Coronary artery (tissue), 2 donors: Measurements from ENCODE around the gene IGFBP7.

Experiments
- DNase-seq: peaks from one replicate; pipeline ENCODE4 v3.0.0-alpha.2; 2017; ENCODE audit warnings: low spot score
- H3K27ac ChIP-seq, 2 donors: fragments of 200-600 bp; sonication (generic); one replicate each; pipeline ENCODE4 v1.5.1; 2016 to 2019
- H3K4me3 ChIP-seq: fragments of 200-600 bp; sonication (generic); 2 replicates; pipeline ENCODE4 v1.5.1; 2016; ENCODE audit warnings: mild to moderate bottlenecking, moderate library complexity
- TF ChIP-seq, protein P1 (sequence below): fragments of 200-600 bp; sonication (generic); IDR thresholded peaks from one replicate; pipeline ENCODE4 v1.5.1; 2019; ENCODE audit warnings: antibody characterized with exemption

IGFBP7 gene

DNA sequence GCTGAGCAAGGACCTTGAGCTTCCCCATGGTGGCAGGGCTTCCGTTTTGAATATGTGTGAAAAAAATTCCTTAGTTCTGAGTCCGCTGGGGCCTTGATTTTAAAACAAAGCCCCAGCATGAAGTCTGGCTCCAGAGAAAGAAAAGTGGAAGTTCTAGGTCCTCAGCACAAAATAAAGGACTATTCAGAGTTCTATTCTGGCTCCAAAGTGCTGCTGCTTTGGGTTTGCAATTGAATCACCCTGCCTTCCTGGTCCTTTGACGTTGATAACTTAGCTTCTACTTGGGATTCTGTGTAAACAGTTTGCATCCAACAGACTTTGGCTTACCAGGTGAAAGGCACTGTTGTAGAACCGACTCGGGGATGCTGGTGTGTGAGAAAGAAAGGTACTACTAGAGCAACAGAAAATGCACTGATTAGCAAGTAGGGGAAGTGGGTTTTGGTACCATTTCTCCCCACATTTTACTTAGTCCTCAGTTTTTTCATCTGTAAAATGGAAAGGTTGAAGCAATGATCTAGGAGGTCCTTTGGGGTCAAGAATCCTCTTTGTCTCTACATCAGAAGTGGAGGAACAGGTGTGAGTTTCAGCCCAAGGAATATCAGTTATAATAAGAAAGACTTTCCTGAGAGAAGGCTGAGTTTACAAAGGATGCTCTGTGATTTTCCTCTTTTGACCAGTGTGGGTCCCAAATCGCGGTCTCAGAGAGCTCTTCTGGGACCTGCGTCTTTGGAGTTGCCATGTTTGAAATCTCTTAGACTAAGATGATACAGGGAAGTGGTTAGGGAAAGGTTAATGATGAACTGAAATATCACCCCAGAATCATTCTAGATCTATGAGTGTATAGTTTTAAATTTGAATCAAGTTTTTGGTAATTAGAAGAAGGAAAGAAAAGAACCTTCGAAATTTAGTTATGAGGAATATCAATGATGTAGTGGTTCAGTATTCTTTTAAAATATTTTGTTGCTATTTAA is 28.2 kb downstream of the IGFBP7 start:
- TF ChIP-seq, protein P1, sequence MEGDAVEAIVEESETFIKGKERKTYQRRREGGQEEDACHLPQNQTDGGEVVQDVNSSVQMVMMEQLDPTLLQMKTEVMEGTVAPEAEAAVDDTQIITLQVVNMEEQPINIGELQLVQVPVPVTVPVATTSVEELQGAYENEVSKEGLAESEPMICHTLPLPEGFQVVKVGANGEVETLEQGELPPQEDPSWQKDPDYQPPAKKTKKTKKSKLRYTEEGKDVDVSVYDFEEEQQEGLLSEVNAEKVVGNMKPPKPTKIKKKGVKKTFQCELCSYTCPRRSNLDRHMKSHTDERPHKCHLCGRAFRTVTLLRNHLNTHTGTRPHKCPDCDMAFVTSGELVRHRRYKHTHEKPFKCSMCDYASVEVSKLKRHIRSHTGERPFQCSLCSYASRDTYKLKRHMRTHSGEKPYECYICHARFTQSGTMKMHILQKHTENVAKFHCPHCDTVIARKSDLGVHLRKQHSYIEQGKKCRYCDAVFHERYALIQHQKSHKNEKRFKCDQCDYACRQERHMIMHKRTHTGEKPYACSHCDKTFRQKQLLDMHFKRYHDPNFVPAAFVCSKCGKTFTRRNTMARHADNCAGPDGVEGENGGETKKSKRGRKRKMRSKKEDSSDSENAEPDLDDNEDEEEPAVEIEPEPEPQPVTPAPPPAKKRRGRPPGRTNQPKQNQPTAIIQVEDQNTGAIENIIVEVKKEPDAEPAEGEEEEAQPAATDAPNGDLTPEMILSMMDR = no peak
- DNase-seq = no peak
- H3K4me3 ChIP-seq = peak overlapping the region; percentile 30

DNA sequence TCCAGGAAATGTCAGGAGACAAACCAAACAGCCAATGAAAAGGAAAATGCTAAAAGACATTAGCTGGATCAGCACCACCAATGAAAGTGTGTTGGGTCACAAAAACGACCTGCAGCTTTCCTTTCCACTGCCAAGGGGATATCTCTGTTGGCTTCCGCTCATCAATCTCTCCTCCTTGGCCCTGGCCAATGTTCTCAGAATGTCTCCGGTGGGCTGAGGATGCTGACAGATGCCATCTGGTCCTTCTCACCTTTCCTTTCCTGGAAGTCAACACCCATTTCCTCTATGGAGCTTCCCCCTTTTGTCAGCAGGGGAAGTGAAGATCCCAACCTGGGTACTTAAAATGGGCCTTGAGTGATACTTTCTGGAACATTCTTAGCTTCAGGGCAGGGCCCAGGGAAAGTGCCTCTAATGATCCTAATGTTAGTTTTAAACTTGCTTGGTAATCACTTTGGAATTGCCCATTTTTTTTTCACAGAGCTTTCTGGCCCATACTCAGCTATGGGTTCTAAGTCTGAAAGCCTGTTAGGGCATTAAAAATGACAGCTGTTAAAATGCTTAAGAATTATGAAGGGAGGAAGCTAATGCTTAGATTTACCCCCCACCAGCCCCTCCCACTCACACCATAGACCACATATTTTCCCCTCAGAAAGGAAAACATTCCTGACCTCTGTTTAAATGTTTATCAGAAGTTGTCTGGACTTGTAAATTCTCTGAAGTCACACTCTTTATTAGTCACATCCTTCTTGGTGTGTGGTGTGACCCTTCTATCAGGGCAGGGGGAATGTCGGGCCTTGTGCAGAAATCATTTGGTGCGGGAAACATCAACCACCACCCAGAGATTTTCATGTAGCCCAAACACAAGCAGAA is 29.2 kb downstream of the IGFBP7 start:
- Histone ChIP-seq H3K4me3 (peak overlapping the region; percentile 30), H3K27ac (peak overlapping the region; percentile 81 to 87)
- TF ChIP-seq, protein P1 = no peak
- DNase-seq = no peak

More for the DNA sequence above, 28.2 kb downstream of the IGFBP7 start:
- H3K27ac ChIP-seq = peak overlapping the region; percentile 81 to 87

DNA sequence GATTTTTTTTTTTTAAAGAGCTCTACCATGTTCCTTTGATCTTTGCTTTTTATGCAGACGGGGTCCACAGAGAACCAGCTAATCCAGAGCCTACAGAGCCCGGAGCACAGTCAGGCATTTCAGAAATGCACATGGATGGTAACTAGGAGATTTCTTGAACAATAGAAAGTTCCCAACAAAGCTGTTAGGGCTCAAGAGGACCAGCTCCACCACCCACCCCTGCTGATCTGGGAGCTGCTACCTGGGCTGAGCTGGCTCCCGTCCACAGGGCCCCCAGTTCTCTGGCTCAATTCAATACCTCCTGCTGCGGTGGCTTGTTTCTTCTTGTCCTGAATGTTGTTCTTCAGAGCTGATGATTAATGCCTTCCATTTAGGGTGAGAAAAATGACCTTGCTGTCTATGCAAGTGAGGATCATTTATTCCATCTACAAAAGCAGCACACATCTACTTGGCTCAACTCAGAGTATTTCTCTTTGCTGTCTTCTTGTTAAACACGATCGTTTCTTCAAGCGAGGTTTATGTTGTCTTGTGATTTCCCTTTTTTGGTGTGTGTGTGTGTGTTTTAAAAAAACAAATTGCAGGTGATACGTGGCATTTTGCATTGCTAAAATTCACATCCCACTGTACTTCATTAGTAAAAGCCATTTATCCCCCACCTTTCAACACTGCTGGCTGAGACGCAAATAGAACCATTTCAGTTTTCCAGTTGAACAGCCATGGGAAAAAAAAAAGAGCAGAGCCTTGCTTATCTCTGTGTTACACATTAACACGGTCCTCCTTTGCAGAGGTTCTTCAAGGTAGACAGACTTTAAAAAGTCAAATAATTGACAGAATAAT is 31.3 kb downstream of the IGFBP7 start:
- peak overlapping the region; percentile 27 for H3K4me3 ChIP-seq
- peak overlapping the region; percentile 81 to 87 for H3K27ac ChIP-seq
- no peak for DNase-seq
- TF ChIP-seq, protein P1 = no peak

DNA sequence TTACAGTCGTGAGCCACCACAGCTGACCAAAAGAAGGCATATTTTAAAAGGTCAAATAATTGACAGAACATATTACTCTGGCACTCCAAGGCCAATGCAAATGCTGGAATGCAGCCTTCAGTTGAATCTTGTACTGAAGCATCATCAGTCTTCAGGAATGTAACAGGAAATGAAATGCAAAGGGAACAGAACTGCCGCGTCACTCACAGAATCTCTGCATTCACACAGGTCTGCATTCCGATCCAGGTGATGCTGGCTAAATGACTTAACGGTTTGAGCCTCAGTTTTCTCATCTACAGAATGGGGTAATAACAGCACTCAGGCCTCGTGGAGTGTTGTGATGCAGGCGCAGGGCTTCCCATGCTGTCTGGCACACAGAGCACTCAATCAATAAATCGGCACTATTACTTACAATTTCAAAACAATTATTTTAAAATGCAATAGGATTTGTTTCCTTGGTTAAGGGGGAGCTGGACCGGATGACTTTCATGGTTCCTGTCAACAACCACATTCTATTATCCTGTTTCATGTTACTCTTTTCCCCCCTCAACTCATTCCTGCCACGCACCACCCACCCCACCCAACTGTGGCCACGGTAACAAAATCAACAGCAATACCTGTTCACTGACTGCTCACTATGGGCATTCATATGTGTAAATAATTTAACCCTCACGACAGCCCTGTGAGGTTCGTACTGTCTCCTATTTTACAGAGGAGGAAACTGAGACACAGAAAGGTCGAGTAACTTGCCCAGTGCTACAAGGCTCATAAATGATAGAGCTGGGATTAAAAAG is 32.4 kb downstream of the IGFBP7 start:
- TF ChIP-seq, protein P1 = no peak
- peak overlapping the region; percentile 81 to 87 for H3K27ac ChIP-seq
- DNase-seq = no peak
- peak overlapping the region; percentile 18 for H3K4me3 ChIP-seq

DNA sequence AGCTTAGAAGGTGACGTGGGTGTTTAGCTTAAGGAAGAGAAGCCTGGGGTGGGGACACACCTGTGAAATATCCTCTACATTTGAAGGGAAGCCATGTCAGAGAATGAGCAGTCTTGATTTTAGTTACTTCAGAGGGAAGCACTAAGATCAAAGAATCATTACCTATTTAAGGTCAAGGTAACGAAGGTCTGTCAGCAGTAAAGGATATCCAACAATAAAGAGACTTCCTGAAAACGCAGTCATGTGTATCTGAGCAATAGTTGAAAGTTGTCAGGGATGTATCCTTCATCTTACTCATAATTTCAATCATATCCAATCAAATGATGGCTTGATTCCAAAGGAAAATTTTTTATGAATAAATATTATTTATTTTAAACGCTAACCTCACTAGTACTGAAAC is 33.5 kb downstream of the IGFBP7 start:
- TF ChIP-seq, protein P1 = no peak
- H3K27ac ChIP-seq = peak overlapping the region; percentile 25 to 68
- DNase-seq = no peak
- no peak overlapping the region for H3K4me3 ChIP-seq

DNA sequence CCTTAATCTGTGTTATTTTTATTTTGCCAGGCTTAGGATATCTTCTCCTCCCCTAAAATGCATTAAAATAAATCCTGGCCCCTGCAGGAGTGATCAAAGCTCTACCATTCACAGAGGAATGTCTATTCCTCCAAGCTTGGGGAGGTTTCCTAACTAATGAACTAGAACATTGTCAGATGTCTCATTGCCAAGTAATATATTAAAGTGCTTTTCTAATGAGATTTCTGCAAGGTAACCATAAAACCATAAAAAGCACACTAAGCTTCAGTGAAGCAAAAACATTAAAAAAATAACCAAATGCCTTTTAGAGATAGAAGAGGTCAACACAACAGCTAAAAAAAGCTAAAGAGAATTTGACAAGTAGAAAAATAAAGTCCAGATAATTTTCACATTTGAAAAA is 34.8 kb downstream of the IGFBP7 start:
- TF ChIP-seq, protein P1 = no peak
- Histone ChIP-seq H3K27ac (peak overlapping the region; percentile 25 to 76), H3K4me3 (no peak overlapping the region)
- DNase-seq = no peak
